DOHH2 (cell line): ENCODE data around the gene ARL11.

Source experiments
- EZH2phosphoT487 ChIP-seq: fragments of 200-600 bp; sonication (generic); IDR thresholded peaks from 2 replicates; pipeline ENCODE4 v1.6.1; 2017; ENCODE audit warnings: borderline replicate concordance, mild to moderate bottlenecking, antibody characterized with exemption, low read length, moderate library complexity, mixed read lengths
- TF ChIP-seq, protein P1 (sequence below): fragments of 200-600 bp; sonication (generic); IDR thresholded peaks from one replicate; pipeline ENCODE4 v1.5.1; 2014; ENCODE audit warnings: antibody characterized with exemption, mild to moderate bottlenecking, low read depth, low read length; ENCODE audit not compliant: poor library complexity, severe bottlenecking

DNA sequence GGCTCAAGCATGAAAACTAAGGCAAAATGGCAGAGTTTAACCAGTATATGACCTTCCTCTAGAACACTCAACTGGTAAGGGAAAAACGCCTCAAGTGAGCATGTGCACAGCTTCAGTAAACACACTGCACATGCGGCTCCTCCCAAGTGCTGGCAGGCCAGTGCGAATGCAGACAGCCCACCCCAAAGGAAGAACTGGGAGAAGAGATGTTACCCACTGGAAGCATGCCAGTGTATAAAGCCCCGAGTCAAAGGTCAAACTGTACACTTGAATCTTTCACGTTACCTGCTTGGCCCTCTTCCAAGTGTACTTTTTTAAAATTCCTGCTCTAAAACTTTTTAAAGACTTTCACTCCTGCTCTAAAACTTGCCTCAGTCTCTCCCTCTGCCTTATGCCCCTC lies 23.7 kb upstream of the ARL11 start:
- TF ChIP-seq, protein P1, sequence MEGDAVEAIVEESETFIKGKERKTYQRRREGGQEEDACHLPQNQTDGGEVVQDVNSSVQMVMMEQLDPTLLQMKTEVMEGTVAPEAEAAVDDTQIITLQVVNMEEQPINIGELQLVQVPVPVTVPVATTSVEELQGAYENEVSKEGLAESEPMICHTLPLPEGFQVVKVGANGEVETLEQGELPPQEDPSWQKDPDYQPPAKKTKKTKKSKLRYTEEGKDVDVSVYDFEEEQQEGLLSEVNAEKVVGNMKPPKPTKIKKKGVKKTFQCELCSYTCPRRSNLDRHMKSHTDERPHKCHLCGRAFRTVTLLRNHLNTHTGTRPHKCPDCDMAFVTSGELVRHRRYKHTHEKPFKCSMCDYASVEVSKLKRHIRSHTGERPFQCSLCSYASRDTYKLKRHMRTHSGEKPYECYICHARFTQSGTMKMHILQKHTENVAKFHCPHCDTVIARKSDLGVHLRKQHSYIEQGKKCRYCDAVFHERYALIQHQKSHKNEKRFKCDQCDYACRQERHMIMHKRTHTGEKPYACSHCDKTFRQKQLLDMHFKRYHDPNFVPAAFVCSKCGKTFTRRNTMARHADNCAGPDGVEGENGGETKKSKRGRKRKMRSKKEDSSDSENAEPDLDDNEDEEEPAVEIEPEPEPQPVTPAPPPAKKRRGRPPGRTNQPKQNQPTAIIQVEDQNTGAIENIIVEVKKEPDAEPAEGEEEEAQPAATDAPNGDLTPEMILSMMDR = no peak
- no peak for TF ChIP-seq EZH2phosphoT487
